Limb (tissue), 2 donors: ENCODE measurements around the gene HDAC10.
A peak's percentile ranks its signal among the peaks of the same experiment; 100 is the strongest.

Experiments
- DNase-seq, 2 donors: peaks; one replicate each; pipeline ENCODE4 v3.0.0-alpha.2; 2016; ENCODE audit errors: extremely low spot score in 2 of 2

The HDAC10 gene

DNA sequence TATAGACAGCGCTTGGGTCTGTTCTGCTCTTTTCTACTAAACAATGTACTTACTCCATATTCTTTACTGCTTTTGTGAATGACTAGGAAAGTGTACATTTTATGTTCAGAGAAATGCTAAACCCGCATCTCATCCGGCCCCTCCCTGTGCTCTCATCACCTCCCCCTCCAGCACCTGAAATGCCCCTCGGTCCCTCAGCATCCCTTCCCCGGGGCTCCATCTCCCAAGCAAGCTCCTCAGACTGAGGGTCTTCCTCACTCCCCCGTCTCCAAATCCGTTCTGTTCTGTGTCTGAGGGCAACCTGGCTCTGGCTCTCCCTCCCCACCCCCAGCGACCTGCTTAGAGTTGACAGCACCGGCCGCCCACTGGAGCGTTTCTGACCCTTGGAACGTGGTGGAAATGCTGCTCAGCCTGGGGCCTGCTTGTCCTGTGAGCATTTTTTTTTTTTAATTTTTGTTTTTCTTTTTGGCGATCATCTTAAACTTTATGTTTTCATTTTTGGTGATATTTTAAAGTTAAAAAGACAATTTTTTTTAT lies 48.9 kb downstream of the HDAC10 start:
- no peak for DNase-seq

DNA sequence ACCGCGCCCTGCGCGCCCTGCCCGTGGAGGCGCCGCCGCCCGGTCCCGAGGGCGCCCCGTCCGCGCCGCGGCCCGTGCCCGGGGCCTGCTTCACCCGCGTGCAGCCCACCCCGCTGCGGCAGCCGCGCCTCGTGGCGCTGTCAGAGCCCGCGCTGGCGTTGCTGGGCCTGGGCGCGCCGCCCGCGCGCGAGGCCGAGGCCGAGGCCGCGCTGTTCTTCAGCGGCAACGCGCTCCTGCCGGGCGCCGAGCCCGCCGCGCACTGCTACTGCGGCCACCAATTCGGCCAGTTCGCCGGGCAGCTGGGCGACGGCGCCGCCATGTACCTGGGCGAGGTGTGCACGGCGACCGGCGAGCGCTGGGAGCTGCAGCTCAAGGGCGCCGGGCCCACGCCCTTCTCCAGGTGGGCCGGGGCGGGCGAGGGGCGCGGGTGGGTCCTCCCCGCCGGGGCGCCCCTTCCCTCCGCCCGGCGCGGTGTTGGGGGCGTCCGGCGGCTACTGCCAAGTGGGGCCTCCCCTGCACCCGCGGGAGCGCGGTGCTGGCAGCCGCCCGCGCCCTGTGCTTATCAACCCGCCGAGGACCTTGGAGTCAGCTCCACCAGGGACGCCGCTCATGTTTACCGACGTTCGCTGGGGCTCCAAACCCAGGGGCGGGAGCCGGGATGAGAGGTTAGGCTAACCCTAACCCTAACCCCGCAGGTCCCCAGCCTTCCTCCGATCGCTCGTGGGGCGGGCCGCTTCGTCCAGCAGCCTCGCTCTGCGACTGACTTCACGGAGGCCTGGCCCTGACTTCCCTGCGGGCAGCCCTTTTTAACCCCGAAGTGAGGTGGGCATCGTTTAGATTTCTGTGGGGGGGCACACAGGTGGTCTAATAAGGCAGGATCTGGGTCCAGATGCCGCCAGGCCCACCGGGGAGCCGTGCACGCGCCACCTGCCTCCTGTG lies 49.6 kb downstream of the HDAC10 start:
- DNase-seq = no peak

DNA sequence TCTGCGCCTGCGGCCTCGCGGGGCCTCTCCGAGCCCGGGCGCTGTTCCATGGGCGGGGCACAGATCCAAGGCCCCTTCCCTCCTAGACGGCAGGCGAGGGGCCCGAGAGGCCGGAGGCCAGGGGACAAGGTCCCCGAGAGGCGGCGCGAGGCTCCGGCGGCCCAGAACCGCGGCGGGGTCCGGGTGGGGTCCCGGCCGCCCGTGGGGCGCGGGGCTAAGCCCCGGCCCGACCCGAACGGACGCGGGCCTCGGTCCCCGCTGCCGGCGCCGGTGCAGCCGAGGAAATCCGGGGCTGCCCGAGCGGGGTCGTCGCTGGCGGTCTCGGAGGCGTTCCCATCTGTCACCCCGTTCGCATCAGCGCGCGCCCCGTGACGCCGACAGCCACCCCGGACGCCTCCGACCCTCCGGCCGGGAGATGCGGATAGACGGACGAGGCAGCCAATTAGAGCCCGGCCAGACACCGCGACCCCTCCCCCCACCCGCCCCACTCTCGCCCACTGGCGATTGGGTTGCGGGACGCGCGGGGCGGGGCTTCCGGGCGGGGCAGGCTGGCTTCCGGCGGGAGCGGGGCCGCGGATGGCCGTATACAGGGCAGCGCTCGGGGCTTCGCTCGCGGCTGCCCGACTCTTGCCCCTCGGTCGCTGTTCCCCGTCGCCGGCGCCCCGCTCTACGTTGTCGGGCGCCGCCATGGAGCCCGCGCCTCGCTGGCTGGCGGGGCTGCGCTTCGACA lies 50.4 kb downstream of the HDAC10 start, which contains the start of gene SELENOO:
TSS of gene SELENOO (plus strand) at position 551 of the 730 bp plus-strand sequence. CDS start at position 577, 26 bp downstream.
- DNase-seq = peak; percentile 81 to 97

DNA sequence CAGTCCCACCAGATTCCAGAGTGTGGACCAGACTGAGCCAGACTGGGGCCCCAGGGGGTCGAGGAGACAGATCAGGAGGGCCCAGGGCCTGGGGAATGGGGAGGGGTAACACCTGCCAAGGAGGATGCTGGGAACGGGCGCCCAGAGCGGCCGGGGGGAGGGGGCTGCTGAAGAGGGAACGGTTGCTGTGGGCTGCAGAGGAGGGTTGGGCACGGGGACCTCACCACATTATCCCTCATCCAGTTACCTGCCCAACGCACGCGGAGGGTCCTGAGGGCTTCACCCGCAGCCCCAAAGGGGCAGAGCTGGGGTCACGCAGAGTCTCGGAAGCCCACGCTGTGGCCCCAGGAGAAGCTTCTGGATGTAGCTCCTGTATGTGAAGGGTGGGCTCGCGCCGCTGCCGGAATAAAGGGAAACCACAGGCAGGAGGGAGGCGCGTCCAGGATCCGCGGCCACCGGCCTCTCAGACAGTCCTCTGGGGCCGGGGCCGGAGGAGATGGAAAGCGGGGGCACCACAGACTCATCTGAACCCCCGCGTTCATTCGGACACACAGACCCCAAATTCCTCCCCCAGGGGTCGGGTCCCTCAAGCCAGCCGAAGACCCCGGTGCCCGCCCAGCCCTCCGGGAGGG lies 51.1 kb downstream of the HDAC10 start:
- no peak for DNase-seq

DNA sequence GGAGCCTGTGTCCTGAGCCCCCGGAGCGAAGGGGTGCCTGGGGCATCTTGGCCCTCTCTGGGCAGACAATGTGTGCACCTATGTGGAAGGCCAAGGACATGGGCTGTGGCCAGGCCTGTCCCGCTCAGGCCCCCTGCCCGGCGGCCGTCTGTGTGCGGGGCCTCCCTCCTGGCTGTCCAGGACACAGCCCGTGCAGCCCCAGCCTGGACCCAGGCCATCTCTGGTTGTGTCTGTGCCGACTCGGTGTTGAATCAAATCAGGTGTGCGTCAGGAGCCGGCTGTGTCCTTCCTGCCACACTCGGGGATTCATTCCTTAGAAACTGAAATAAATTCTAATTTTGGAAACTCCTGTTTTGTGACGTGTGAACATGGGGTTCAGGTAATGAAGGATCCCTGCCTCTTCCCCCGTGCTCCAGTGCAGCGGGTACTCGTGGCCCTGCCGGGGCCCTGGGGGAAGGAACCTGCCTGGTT lies 51.8 kb downstream of the HDAC10 start:
- no peak for DNase-seq

DNA sequence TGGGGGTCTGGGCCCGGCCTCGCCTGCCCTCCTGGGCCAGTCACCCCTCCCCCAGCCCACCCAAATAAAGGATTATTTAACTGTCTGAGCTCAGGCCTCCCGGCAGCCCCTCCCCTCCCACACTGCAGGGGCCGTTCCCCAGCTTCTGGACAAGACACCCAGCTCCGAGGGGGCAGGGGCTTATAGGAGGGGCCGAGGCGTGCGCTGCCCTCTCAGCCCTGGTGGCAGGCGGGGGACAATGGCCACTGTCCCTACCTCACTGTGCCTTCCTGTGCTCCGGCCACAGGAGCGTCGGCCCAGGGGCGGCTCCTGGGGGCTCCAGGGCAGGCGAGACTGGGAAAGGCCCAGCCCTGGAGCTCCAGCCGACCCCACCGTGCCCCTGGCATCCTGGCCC lies 52.4 kb downstream of the HDAC10 start:
- DNase-seq = no peak

DNA sequence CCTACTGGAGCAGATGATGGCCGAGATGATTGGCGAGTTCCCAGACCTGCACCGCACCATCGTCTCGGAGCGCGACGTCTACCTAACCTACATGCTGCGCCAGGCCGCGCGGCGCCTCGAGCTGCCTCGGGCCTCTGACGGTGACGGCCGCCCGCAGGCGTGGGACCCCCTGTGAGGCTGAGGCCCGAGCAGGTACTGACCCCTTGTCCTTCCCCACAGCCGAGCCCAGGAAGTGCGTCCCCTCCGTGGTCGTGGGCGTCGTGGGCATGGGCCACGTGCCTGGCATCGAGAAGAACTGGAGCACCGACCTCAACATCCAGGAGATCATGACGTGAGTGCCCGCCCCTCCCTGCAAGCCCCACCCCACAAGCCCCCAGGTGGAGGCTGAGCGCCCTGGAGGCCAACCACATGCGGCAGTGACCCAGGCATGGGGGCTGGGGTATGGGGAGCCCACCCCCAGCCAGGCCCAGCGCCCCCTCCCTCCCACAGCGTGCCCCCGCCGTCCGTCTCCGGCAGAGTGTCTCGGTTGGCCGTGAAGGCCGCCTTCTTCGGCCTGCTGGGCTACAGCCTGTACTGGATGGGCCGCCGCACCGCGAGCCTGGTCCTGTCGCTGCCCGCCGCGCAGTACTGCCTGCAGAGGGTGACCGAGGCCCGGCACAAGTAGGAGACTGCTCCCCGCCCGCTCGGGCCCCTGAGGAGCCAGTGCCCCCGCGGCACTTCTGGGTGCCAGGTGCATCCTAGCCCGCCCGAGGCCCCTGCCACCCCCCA lies 53.0 kb downstream of the HDAC10 start:
- DNase-seq = no peak

DNA sequence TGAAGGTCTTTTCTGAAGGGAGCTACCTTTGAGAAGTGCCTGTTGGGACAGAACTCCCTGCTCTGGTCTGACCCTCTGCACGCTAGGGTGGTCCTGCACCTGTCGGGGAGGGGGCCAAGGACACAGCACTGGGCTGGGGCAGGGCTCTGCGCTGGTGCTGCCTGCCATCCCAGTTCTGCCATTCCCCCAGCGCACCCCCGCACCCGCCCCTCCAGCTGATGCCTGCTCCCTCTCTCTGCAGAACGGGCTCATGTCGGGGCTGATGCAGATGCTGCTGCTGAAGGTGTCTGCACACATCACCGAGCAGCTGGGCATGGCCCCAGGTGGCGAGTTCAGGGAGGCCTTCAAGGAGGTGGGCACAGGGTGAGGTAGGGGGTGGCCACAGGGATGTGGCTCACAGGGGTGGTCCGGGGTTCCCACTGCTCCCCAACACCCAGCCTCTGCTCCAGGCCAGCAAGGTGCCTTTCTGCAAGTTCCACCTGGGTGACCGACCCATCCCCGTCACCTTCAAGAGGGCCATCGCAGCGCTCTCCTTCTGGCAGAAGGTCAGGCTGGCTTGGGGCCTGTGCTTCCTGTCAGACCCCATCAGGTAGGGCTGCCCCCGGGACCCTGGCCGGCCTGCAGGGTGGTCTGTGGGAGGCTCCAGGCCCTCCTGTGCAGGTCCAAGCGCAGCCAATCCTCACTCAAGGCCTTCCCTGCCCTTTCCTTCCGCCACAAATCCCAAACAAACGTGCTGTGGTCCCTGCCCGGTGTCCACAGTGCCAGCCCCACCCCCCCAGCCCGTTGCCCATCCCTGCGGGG lies 53.9 kb downstream of the HDAC10 start:
- DNase-seq = no peak

DNA sequence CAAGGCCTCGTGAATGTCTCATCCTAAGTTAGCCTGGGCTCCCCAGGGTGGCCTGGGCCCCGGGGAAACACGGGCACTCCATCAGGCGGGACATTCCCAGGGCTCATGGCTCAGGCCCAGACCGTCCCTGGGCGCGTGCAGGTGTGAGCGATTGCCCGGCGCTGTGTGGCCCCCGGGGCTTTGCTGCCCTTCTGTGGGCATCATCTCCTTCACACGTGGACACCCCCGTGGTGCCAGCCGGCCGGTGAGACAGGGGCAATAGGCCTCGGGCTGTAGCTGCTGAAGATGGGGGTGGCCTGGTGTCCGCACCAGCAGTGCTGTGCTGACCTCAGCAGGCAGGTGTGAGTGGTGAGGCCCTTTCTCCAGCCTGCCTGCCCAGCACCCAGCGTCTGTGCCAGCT lies 54.8 kb downstream of the HDAC10 start:
- DNase-seq = no peak
